GM12878 (cell line): ENCODE results near the gene ELN. TPM values are rescaled to one million over a fixed set of nuclear protein-coding genes. Genes with fewer than 3 reads are reported as not detected.

Experiments used
- ATAC-seq: fragments of 200-7000 bp; cut with Tn5 transposase; 3 replicates; pipeline ENCODE4 v1.9.1; 2020; ENCODE audit warnings: mild to moderate bottlenecking, moderate library complexity
- BruUV-seq: library from RNA; stranded (reverse); fragments of 400-500 nt; replicated peaks from 2 replicates; lab custom pipeline; 2021; lab: Mats Ljungman, UMichigan
- CTCF ChIA-PET: fragments of 300-600 bp; sonication (Branson Sonifier 250); formaldehyde crosslinking; extraction: SDS; loops from one replicate; lab custom pipeline; 2021; ENCODE audit warnings: inconsistent platforms; lab: Yijun Ruan, JAX
- POLR2A ChIA-PET: fragments of 350-600 bp; formaldehyde crosslinking; extraction: SDS; loops from one replicate; lab custom pipeline; 2021; ENCODE audit warnings: inconsistent platforms; lab: Charles Lee
- RAD21 ChIA-PET: fragments of 300-600 bp; sonication (Branson Sonifier 250); formaldehyde crosslinking; loops from one replicate; lab custom pipeline; 2023; ENCODE audit warnings: antibody characterized with exemption; ENCODE audit not compliant: unreplicated experiment; lab: Charles Lee
- SMC1A ChIA-PET: fragments of 300-600 bp; sonication (Branson Sonifier 250); formaldehyde crosslinking; loops from one replicate; lab custom pipeline; 2023; ENCODE audit not compliant: unreplicated experiment, uncharacterized antibody; lab: Charles Lee
- DNase-seq: peaks from one replicate; pipeline ENCODE4 v3.0.0-alpha.2; 2011; ENCODE audit warnings: low read depth, low spot score
- FAIRE-seq: peaks from 3 replicates; lab custom pipeline; 2011; peaks lifted over from hg19 to GRCh38; lab: Jason Lieb, UNC
- H2AFZ ChIP-seq: 2 replicates; pipeline ENCODE4 v1.6.0; 2011; ENCODE audit warnings: low read depth, low read length, control low read depth; ENCODE audit not compliant: control insufficient read depth
- H3K27ac ChIP-seq: 2 replicates; pipeline ENCODE4 v1.5.1; 2011; ENCODE audit warnings: control low read depth; ENCODE audit not compliant: control insufficient read depth, insufficient read depth
- H3K27me3 ChIP-seq, 2 experiments: replicated peaks in 1 of 2; 2 replicates each; pipeline versions ENCODE4 v1.6.0 to v1.6.1; 2011; ENCODE audit warnings: low read length in 1 of 2; ENCODE audit not compliant: control insufficient read depth in 2 of 2, insufficient read depth in 2 of 2
- H3K36me3 ChIP-seq, 2 experiments: 2 replicates each; pipeline ENCODE4 v1.5.1; 2011; ENCODE audit warnings: low read length in 1 of 2; ENCODE audit not compliant: control insufficient read depth in 2 of 2, insufficient read depth in 2 of 2
- H3K4me1 ChIP-seq: 2 replicates; pipeline ENCODE4 v1.6.1; 2011; ENCODE audit warnings: mild to moderate bottlenecking, low read length, moderate library complexity, mixed read lengths; ENCODE audit not compliant: control insufficient read depth, insufficient read depth
- H3K4me2 ChIP-seq: 2 replicates; pipeline ENCODE4 v1.6.0; 2011; ENCODE audit warnings: control low read depth; ENCODE audit not compliant: control insufficient read depth, insufficient read depth
- H3K4me3 ChIP-seq: fragments of 200-600 bp; sonication (generic); 2 replicates; pipeline ENCODE4 v1.5.1; 2016
- H3K79me2 ChIP-seq: 2 replicates; pipeline ENCODE4 v1.6.0; 2011; ENCODE audit warnings: low read length; ENCODE audit not compliant: control insufficient read depth, insufficient read depth
- H3K9ac ChIP-seq: 2 replicates; pipeline ENCODE4 v1.8.0; 2011; ENCODE audit warnings: low read length, control low read depth, mixed read lengths; ENCODE audit not compliant: control insufficient read depth, insufficient read depth
- H3K9me3 ChIP-seq: replicated peaks from 3 replicates; pipeline ENCODE4 v1.5.1; 2011; ENCODE audit warnings: mild to moderate bottlenecking, low read length; ENCODE audit not compliant: control insufficient read depth, insufficient read depth
- H4K20me1 ChIP-seq: 2 replicates; pipeline ENCODE4 v1.6.0; 2011; ENCODE audit not compliant: control insufficient read depth, insufficient read depth
- CBX5 ChIP-seq: sonication (generic); IDR thresholded peaks from 2 replicates; pipeline ENCODE4 v1.6.1; 2016; ENCODE audit warnings: low read depth, moderate library complexity, mild to moderate bottlenecking, inconsistent platforms
- E2F4 ChIP-seq: IDR thresholded peaks from 2 replicates; pipeline ENCODE4 v1.6.1; 2012; ENCODE audit warnings: low read depth, low read length, improper control_type of control experiment
- KDM1A ChIP-seq: fragments of 200-600 bp; sonication (generic); IDR thresholded peaks from 2 replicates; pipeline ENCODE4 v1.6.1; 2016; ENCODE audit warnings: borderline replicate concordance
- KLF5 ChIP-seq: fragments of 450-650 bp; IDR thresholded peaks from 2 replicates; pipeline ENCODE4 v1.6.1; 2014; ENCODE audit warnings: mild to moderate bottlenecking; ENCODE audit not compliant: partially characterized antibody
- MXI1 ChIP-seq: fragments of 150-350 bp; IDR thresholded peaks from 2 replicates; pipeline ENCODE4 v1.6.1; 2011; ENCODE audit warnings: low read depth, mild to moderate bottlenecking, inconsistent platforms, low read length, improper control_type of control experiment
- PML ChIP-seq: IDR thresholded peaks from 2 replicates; pipeline ENCODE4 v1.6.1; 2012; ENCODE audit warnings: low read length, inconsistent platforms
- SMARCA5 ChIP-seq: fragments of 450-650 bp; IDR thresholded peaks from 2 replicates; pipeline ENCODE4 v1.6.1; 2017; ENCODE audit warnings: mild to moderate bottlenecking
- TARDBP ChIP-seq: IDR thresholded peaks from 2 replicates; pipeline ENCODE4 v1.6.1; 2016; ENCODE audit warnings: borderline replicate concordance
- TCF7 ChIP-seq: IDR thresholded peaks from 2 replicates; pipeline ENCODE4 v1.6.1; 2014; ENCODE audit warnings: antibody characterized with exemption, borderline replicate concordance
- WGBS: methylation state at CpG from one replicate; pipeline ENCODE4 v1.1.6; 2016; ENCODE audit warnings: low lambda C conversion rate; ENCODE audit not compliant: insufficient replicate concordance, insufficient coverage; ENCODE audit errors: missing lambda C conversion rate; 5-methylcytosine and 5-hydroxymethylcytosine counted together
- in situ Hi-C: fragments of 300-500 bp; cut with MboI; formaldehyde crosslinking; loops from 9 replicates; pipeline ENCODE4 v1.14.3; 2018; ENCODE audit warnings: mixed read lengths
- intact Hi-C: fragments of 100-400 bp; cut with micrococcal nuclease; formaldehyde crosslinking; loops from one replicate; pipeline ENCODE4 v1.14.2; 2022; ENCODE audit not compliant: unreplicated experiment
- polyA plus RNA-seq, 11 experiments: library from polyadenylated mRNA; depleted of rRNA in 4 of 11; unstranded in 6 of 11; stranded (reverse) in 5 of 11; fragments of >200 nt; fragmentation: Nextera tagmentation in 4 of 11; fragmentation: Illumina TruSeq in 1 of 11; extraction: Ambion mirVana in 4 of 11; extraction: Trizol in 1 of 11; gene quantifications; 1 replicate in 1 of 11; 2 replicates in 10 of 11; pipeline versions ENCODE4 v1.2.1 to v1.2.3, GENCODE V29; 2011 to 2016; ENCODE audit warnings: inconsistent platforms in 2 of 11, missing spikeins in 2 of 11, low read depth in 1 of 11
- total RNA-seq, 4 experiments: library from RNA; depleted of rRNA in 3 of 4; stranded (reverse); fragments of >200 nt in 3 of 4; fragmentation: Illumina TruSeq in 1 of 4; extraction: Trizol in 1 of 4; gene quantifications; 2 replicates each; pipeline versions ENCODE4 v1.2.1 to v1.2.3, GENCODE V29; 2013 to 2021
- TF ChIP-seq, protein P1 (sequence below): fragments of 450-650 bp; IDR thresholded peaks from 2 replicates; pipeline ENCODE4 v1.6.1; 2016; ENCODE audit warnings: mild to moderate bottlenecking, moderate library complexity, borderline replicate concordance

The ELN gene
- total and polyA plus RNA-seq, 10 of the 15 experiments (the other 5 are each of a cell fraction or from before 2014, with no cell fraction given) = 0.08 to 0.27 (median 0.23) TPM; not detected in 7

DNA sequence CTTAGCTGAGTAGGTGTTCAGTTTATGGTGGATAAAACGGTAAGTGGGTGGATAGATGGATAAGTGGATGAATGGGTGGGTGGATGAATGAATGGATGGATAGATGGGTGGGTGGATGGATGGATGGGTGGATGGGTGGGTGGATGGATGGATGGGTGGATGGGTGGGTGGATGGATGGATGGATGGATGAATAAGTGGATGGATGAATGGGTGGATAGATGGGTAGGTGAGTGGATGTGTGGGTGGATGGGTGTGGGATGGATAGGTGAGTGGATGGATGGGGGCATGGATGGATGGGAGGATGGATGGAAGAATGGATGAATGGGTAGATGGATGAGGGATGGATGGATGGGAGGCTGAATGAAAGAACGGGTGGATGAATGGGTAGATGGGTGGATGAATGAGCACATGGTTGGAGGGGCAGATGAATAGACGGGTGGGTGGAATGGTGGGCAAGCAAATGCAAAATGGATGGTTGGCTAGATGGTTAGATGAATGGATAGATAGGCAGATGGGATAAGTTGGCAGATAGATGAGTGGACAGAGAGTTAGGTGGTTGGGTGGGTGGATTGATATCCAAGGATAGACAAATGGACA is 25.7 kb downstream of the ELN start:
- intact Hi-C loops = no loop called here
- no peak overlapping the region for H3K4me3 ChIP-seq
- no peaks in the 10 kb centered on the region for H3K79me2 ChIP-seq
- ChIA-PET SMC1A (no interaction called here), CTCF (interaction anchor here (0.9 kb wide), 1 partner anchor 15 kb away, joined by 5 read pairs; no protein-coding TSS in a partner anchor), POLR2A (no interaction called here), RAD21 (interaction anchor here (0.5 kb wide), 1 partner anchor 69 kb away, joined by 4 read pairs; no protein-coding TSS in a partner anchor)
- no peak overlapping the region for H3K9ac ChIP-seq
- BruUV-seq = no TSS peak
- ATAC-seq (no peak), DNase-seq (no peak), FAIRE-seq (no peak)
- H3K4me1 ChIP-seq = no peaks in the 10 kb centered on the region
- no peaks in the 10 kb centered on the region for H3K36me3 ChIP-seq
- no peaks in the 10 kb centered on the region; a peak in 1 of 4 replicates for H3K27me3 ChIP-seq
- no peak overlapping the region for H2AFZ ChIP-seq
- 13% methylated on average over 3 of the region's 3 CpGs for WGBS
- no peaks in the 10 kb centered on the region for H4K20me1 ChIP-seq
- no peaks in the 10 kb centered on the region for H3K9me3 ChIP-seq
- TF ChIP-seq PML (no peak), CBX5 (no peak), KDM1A (no peak)
- in situ Hi-C loops = no loop called here
- H3K4me2 ChIP-seq = no peak overlapping the region
- H3K27ac ChIP-seq = no peak overlapping the region

DNA sequence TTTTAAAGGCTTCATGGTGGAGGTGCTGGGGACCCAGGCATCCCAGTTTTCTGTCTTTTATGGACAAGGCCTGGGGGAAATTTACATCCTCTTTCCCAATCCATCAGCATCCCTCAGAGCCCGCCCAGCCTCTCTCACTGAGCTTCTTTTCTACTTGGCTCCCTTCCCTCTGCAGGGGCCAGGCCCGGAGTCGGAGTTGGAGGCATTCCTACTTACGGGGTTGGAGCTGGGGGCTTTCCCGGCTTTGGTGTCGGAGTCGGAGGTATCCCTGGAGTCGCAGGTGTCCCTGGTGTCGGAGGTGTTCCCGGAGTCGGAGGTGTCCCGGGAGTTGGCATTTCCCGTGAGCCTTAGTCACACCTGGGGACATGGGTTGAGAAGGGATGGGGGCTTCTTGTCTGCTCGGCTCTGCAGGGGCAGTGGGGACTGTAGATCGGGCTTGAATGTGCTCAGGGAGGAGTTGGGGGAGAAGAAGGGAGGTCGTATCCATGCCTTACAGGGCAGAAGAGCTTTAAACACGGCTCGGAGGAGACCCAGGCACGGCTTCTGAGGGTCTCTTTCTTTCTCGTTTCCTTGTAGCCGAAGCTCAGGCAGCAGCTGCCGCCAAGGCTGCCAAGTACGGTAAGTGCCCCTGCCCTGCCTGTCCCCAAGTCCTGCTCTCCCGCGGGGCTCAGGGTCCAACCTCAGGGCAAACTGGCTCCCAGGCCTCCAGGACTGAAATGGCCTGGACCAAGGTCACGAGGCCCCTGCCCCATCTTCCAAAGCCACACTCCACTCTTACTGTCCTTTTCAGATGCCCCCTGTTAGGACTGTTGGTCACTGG is 28.3 kb downstream of the ELN start:
- Histone ChIP-seq H3K4me3 (no peak overlapping the region), H3K27me3 (peaks cover 0 to 1% of the 10 kb centered on the region in 2 experiments; a peak in 1 of 4 replicates), H2AFZ (no peak overlapping the region), H3K4me1 (no peaks in the 10 kb centered on the region), H4K20me1 (no peaks in the 10 kb centered on the region), H3K9me3 (no peaks in the 10 kb centered on the region), H3K27ac (no peak overlapping the region), H3K4me2 (no peak overlapping the region), H3K79me2 (no peaks in the 10 kb centered on the region), H3K36me3 (no peaks in the 10 kb centered on the region), H3K9ac (no peak overlapping the region)
- SMC1A ChIA-PET = no interaction called here
- TF ChIP-seq, protein P1, sequence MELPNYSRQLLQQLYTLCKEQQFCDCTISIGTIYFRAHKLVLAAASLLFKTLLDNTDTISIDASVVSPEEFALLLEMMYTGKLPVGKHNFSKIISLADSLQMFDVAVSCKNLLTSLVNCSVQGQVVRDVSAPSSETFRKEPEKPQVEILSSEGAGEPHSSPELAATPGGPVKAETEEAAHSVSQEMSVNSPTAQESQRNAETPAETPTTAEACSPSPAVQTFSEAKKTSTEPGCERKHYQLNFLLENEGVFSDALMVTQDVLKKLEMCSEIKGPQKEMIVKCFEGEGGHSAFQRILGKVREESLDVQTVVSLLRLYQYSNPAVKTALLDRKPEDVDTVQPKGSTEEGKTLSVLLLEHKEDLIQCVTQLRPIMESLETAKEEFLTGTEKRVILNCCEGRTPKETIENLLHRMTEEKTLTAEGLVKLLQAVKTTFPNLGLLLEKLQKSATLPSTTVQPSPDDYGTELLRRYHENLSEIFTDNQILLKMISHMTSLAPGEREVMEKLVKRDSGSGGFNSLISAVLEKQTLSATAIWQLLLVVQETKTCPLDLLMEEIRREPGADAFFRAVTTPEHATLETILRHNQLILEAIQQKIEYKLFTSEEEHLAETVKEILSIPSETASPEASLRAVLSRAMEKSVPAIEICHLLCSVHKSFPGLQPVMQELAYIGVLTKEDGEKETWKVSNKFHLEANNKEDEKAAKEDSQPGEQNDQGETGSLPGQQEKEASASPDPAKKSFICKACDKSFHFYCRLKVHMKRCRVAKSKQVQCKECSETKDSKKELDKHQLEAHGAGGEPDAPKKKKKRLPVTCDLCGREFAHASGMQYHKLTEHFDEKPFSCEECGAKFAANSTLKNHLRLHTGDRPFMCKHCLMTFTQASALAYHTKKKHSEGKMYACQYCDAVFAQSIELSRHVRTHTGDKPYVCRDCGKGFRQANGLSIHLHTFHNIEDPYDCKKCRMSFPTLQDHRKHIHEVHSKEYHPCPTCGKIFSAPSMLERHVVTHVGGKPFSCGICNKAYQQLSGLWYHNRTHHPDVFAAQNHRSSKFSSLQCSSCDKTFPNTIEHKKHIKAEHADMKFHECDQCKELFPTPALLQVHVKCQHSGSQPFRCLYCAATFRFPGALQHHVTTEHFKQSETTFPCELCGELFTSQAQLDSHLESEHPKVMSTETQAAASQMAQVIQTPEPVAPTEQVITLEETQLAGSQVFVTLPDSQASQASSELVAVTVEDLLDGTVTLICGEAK = no peak
- no peak for TF ChIP-seq MXI1
- no peak for TF ChIP-seq E2F4
- TF ChIP-seq SMARCA5 = no peak
- no peak for TF ChIP-seq TCF7
- TF ChIP-seq KLF5 = no peak
- TF ChIP-seq TARDBP = no peak
- RAD21 ChIA-PET = interaction anchor here (1.2 kb wide), 1 partner anchor 345 kb away, joined by 3 read pairs; no protein-coding TSS in a partner anchor
- BruUV-seq = no TSS peak
- ATAC-seq (no peak), DNase-seq (no peak), FAIRE-seq (no peak)
- in situ Hi-C loops (no loop called here), intact Hi-C loops (no loop called here)
- CTCF ChIA-PET = no interaction called here
- 40% methylated on average over 24 of the region's 26 CpGs for WGBS
- POLR2A ChIA-PET = no interaction called here
